WERI-Rb-1 (cell line): ENCODE data around the gene PROX2.
A peak's percentile ranks its signal among the peaks of the same experiment; 100 is the strongest.

Source experiments
- DNase-seq: peaks from one replicate; pipeline ENCODE4 v3.0.0-alpha.2; 2020
- H3K27ac ChIP-seq: fragments of 250-450 bp; sonication (Bioruptor Pico); 2 replicates; pipeline ENCODE4 v1.5.1; 2020; ENCODE audit warnings: mild to moderate bottlenecking, moderate library complexity
- H3K27me3 ChIP-seq: fragments of 250-450 bp; sonication (Bioruptor Pico); 2 replicates; pipeline ENCODE4 v1.5.1; 2021; ENCODE audit warnings: mild to moderate bottlenecking, low read depth, moderate library complexity; ENCODE audit not compliant: insufficient read depth, severe bottlenecking
- H3K36me3 ChIP-seq: fragments of 250-450 bp; sonication (Bioruptor Pico); 2 replicates; pipeline ENCODE4 v1.5.1; 2020; ENCODE audit warnings: mild to moderate bottlenecking, moderate library complexity
- H3K4me3 ChIP-seq: 2 replicates; pipeline ENCODE4 v1.5.1; 2011; ENCODE audit warnings: low read depth, mild to moderate bottlenecking, control low read depth, low read length
- H3K9me3 ChIP-seq: fragments of 250-450 bp; sonication (Bioruptor Pico); 2 replicates; pipeline ENCODE4 v1.5.1; 2021; ENCODE audit warnings: mild to moderate bottlenecking, moderate library complexity; ENCODE audit not compliant: severe bottlenecking
- TF ChIP-seq, protein P1 (sequence below): IDR thresholded peaks from 2 replicates; pipeline ENCODE4 v1.5.1; 2011; ENCODE audit warnings: low read depth, mild to moderate bottlenecking, control low read depth, inconsistent platforms, low read length

The PROX2 gene

GRCh38 chr14:74898083-74898482 lies 22.1 kb upstream of the PROX2 start:
- Histone ChIP-seq H3K9me3 (no peaks in the 10 kb centered on the region), H3K27me3 (no peaks in the 10 kb centered on the region), H3K36me3 (peaks cover 92% of the 10 kb centered on the region), H3K4me3 (no peak overlapping the region), H3K27ac (no peak overlapping the region)
- no peak for DNase-seq
- TF ChIP-seq, protein P1, sequence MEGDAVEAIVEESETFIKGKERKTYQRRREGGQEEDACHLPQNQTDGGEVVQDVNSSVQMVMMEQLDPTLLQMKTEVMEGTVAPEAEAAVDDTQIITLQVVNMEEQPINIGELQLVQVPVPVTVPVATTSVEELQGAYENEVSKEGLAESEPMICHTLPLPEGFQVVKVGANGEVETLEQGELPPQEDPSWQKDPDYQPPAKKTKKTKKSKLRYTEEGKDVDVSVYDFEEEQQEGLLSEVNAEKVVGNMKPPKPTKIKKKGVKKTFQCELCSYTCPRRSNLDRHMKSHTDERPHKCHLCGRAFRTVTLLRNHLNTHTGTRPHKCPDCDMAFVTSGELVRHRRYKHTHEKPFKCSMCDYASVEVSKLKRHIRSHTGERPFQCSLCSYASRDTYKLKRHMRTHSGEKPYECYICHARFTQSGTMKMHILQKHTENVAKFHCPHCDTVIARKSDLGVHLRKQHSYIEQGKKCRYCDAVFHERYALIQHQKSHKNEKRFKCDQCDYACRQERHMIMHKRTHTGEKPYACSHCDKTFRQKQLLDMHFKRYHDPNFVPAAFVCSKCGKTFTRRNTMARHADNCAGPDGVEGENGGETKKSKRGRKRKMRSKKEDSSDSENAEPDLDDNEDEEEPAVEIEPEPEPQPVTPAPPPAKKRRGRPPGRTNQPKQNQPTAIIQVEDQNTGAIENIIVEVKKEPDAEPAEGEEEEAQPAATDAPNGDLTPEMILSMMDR: no peak

DNA sequence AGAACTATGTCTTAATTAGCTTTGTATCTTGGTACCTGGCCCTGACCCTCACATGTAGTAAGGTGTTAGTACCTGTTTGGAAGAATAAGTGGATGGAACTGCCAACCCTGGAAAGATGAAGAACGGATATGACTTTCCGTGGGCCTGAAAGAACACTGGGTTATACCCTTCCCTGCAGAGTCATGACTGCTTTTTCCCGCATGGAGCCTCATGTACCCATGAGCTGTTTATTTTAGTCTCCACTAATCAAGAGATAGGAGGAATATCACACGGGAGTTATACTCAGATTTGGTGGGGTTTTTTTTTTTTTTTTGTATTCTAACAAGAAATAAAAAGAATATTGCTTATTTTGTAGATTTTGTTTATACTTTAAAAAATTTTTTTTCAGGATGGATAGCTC lies 21.7 kb upstream of the PROX2 start:
- no peak for DNase-seq
- no peaks in the 10 kb centered on the region for H3K9me3 ChIP-seq
- H3K27ac ChIP-seq: no peak overlapping the region
- H3K36me3 ChIP-seq: peaks cover 92% of the 10 kb centered on the region
- H3K27me3 ChIP-seq: no peaks in the 10 kb centered on the region
- H3K4me3 ChIP-seq: no peak overlapping the region
- TF ChIP-seq, protein P1: no peak

DNA sequence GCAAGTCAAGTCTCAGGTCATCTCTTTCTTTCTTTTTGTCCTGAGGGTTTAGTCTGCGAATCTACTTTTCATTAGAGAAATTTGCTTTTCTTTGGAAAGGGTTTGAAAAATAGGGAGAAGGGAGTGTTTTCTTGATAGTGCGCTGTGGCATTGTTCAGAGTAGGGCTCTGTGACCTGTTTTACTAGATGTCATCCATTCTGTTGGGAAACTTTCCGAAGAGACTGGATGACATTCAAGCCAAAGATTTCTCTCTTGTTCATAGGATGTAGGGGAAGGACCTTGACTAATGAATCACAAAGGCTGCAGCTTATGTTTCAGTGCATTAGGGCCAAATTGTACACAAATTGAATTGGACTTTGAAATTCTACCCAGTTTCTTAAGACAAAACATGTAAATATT lies 20.5 kb upstream of the PROX2 start:
- Histone ChIP-seq H3K27ac (no peak overlapping the region), H3K9me3 (no peaks in the 10 kb centered on the region), H3K27me3 (no peaks in the 10 kb centered on the region), H3K4me3 (no peak overlapping the region), H3K36me3 (peaks cover 94% of the 10 kb centered on the region)
- DNase-seq: no peak
- TF ChIP-seq, protein P1: no peak

DNA sequence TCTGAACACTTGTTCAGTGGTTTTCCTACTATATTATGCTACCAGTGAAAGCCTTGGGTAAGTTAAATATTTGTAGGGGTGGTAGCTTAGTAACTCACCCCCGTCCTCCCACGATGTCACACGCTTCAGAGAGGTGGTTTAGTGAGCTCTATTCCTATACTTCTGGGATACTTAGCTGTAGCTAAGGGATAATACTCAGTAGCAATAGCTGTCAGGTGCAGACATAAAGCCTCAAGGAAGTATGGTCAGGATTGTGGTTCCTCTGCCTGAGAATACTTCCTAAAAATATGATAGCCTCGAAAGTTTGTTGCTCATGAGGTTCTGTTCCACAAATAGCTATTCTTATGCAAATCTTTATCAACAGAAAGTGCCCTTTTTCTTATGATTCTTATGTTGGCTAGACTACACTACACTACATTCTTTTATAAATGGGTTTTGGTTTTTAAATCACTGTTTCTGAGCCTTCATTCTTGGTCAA lies 17.7 kb upstream of the PROX2 start:
- no peaks in the 10 kb centered on the region for H3K9me3 ChIP-seq
- no peak for DNase-seq
- no peaks in the 10 kb centered on the region for H3K27me3 ChIP-seq
- no peak overlapping the region for H3K4me3 ChIP-seq
- TF ChIP-seq, protein P1: no peak
- H3K36me3 ChIP-seq: peaks cover 93% of the 10 kb centered on the region
- H3K27ac ChIP-seq: no peak overlapping the region

- H3K4me3 ChIP-seq: no peak overlapping the region
- no peak for DNase-seq
- TF ChIP-seq, protein P1: no peak
- H3K9me3 ChIP-seq: no peaks in the 10 kb centered on the region
- H3K27ac ChIP-seq: peak overlapping the region; percentile 31; the same call in 1 of the 2 replicates
- peaks cover 86% of the 10 kb centered on the region for H3K36me3 ChIP-seq
- H3K27me3 ChIP-seq: no peaks in the 10 kb centered on the region
Measured at GRCh38 chr14:74892745-74893144, 16.8 kb upstream of the PROX2 start.

GRCh38 chr14:74891870-74892269 lies 15.9 kb upstream of the PROX2 start:
- TF ChIP-seq, protein P1: no peak
- Histone ChIP-seq H3K27me3 (no peaks in the 10 kb centered on the region), H3K9me3 (no peaks in the 10 kb centered on the region), H3K27ac (peak overlapping the region; percentile 20), H3K4me3 (no peak overlapping the region), H3K36me3 (peaks cover 82% of the 10 kb centered on the region)
- DNase-seq: no peak
